HEK293 (cell line): ENCODE measurements around the gene SZT2.

Experiments used
- CTCF ChIA-PET: fragments of 350-600 bp; formaldehyde crosslinking; extraction: SDS; loops from one replicate; lab custom pipeline; 2021; ENCODE audit warnings: antibody characterized with exemption; lab: Yijun Ruan, JAX
- POLR2A ChIA-PET: fragments of 300-600 bp; formaldehyde crosslinking; extraction: SDS; loops from one replicate; lab custom pipeline; 2020; ENCODE audit warnings: antibody characterized with exemption, inconsistent platforms; lab: Yijun Ruan, JAX
- H3K27ac ChIP-seq: fragments of 200-500 bp; sonication (Bioruptor generic); 2 replicates; pipeline ENCODE4 v1.5.1; 2014; ENCODE audit warnings: low read depth, low read length, control low read depth, inconsistent platforms; ENCODE audit errors: extremely low read depth
- H3K36me3 ChIP-seq, 2 experiments: fragments of 200-500 bp in 1 of 2; sonication (Bioruptor generic) in 1 of 2; 1 replicate in 1 of 2; 2 replicates in 1 of 2; pipeline ENCODE4 v1.5.1; 2014 to 2017; ENCODE audit warnings: inconsistent platforms in 2 of 2, low read length in 2 of 2; ENCODE audit not compliant: control insufficient read depth in 2 of 2, insufficient read depth in 1 of 2
- H3K4me1 ChIP-seq: fragments of 200-500 bp; sonication (Bioruptor generic); 2 replicates; pipeline ENCODE4 v1.5.1; 2014; ENCODE audit warnings: mild to moderate bottlenecking, low read length, inconsistent platforms; ENCODE audit not compliant: control insufficient read depth, insufficient read depth
- H3K4me3 ChIP-seq: 2 replicates; pipeline ENCODE4 v1.5.1; 2011; ENCODE audit warnings: low read depth, mild to moderate bottlenecking, control low read depth, low read length, moderate library complexity
- H3K9me3 ChIP-seq: fragments of 200-500 bp; sonication (Bioruptor generic); 2 replicates; pipeline ENCODE4 v1.5.1; 2014; ENCODE audit warnings: low read depth, low read length, inconsistent platforms; ENCODE audit not compliant: control insufficient read depth, insufficient read depth
- BCL6B ChIP-seq: fragments of 450-650 bp; formaldehyde crosslinking; IDR thresholded peaks from 2 replicates; pipeline ENCODE4 v1.5.1; 2017; ENCODE audit warnings: missing biosample characterization, missing genetic modification characterization
- INSM2 ChIP-seq: fragments of 450-650 bp; formaldehyde crosslinking; IDR thresholded peaks from 2 replicates; pipeline ENCODE4 v1.5.1; 2016; ENCODE audit warnings: missing biosample characterization, missing genetic modification characterization
- KLF7 ChIP-seq: fragments of 450-650 bp; formaldehyde crosslinking; IDR thresholded peaks from 2 replicates; pipeline ENCODE4 v1.5.1; 2016; ENCODE audit warnings: missing biosample characterization, missing genetic modification characterization, borderline replicate concordance
- KLF8 ChIP-seq: fragments of 450-650 bp; formaldehyde crosslinking; IDR thresholded peaks from 2 replicates; pipeline ENCODE4 v1.5.1; 2016; ENCODE audit warnings: missing biosample characterization, missing genetic modification characterization
- MZF1 ChIP-seq: fragments of 450-650 bp; formaldehyde crosslinking; IDR thresholded peaks from 2 replicates; pipeline ENCODE4 v1.5.1; 2017; ENCODE audit warnings: missing biosample characterization, missing genetic modification characterization, borderline replicate concordance
- OSR2 ChIP-seq: fragments of 450-650 bp; formaldehyde crosslinking; IDR thresholded peaks from 2 replicates; pipeline ENCODE4 v1.5.1; 2016; ENCODE audit warnings: missing biosample characterization, missing genetic modification characterization
- REST ChIP-seq: fragments of 450-650 bp; formaldehyde crosslinking; IDR thresholded peaks from 2 replicates; pipeline ENCODE4 v1.5.1; 2016; ENCODE audit warnings: missing biosample characterization, missing genetic modification characterization
- SETDB1 ChIP-seq: IDR thresholded peaks from one replicate; pipeline ENCODE4 v1.6.1; 2017; ENCODE audit warnings: mild to moderate bottlenecking, low read length, moderate library complexity, mixed read lengths; ENCODE audit not compliant: insufficient read length
- WT1 ChIP-seq: fragments of 450-650 bp; formaldehyde crosslinking; IDR thresholded peaks from 2 replicates; pipeline ENCODE4 v1.5.1; 2016; ENCODE audit warnings: missing biosample characterization, missing genetic modification characterization
- ZBTB44 ChIP-seq: fragments of 450-650 bp; IDR thresholded peaks from 2 replicates; pipeline ENCODE4 v1.5.1; 2018; ENCODE audit warnings: missing biosample characterization, mild to moderate bottlenecking, missing genetic modification characterization
- ZBTB48 ChIP-seq: fragments of 450-650 bp; formaldehyde crosslinking; IDR thresholded peaks from 2 replicates; pipeline ENCODE4 v1.5.1; 2016; ENCODE audit warnings: missing biosample characterization, missing genetic modification characterization
- ZFP41 ChIP-seq: fragments of 450-650 bp; formaldehyde crosslinking; IDR thresholded peaks from 2 replicates; pipeline ENCODE4 v1.5.1; 2016; ENCODE audit warnings: missing biosample characterization, missing genetic modification characterization, borderline replicate concordance
- ZNF174 ChIP-seq: fragments of 450-650 bp; formaldehyde crosslinking; IDR thresholded peaks from 2 replicates; pipeline ENCODE4 v1.5.0; 2017; ENCODE audit warnings: missing biosample characterization, mild to moderate bottlenecking, missing genetic modification characterization
- ZNF18 ChIP-seq: fragments of 450-650 bp; formaldehyde crosslinking; IDR thresholded peaks from 2 replicates; pipeline ENCODE4 v1.5.1; 2016; ENCODE audit warnings: missing biosample characterization, missing genetic modification characterization
- ZNF24 ChIP-seq: fragments of 450-650 bp; formaldehyde crosslinking; IDR thresholded peaks from 2 replicates; pipeline ENCODE4 v1.5.1; 2016; ENCODE audit warnings: missing biosample characterization, missing genetic modification characterization
- ZNF335 ChIP-seq: fragments of 450-650 bp; formaldehyde crosslinking; conservative IDR thresholded peaks from 2 replicates; pipeline ENCODE4 v1.5.1; 2016; ENCODE audit warnings: missing biosample characterization, missing genetic modification characterization
- ZNF362 ChIP-seq: fragments of 450-650 bp; formaldehyde crosslinking; IDR thresholded peaks from 2 replicates; pipeline ENCODE4 v1.5.1; 2016; ENCODE audit warnings: missing biosample characterization, missing genetic modification characterization
- ZNF488 ChIP-seq: fragments of 450-650 bp; formaldehyde crosslinking; IDR thresholded peaks from 2 replicates; pipeline ENCODE4 v1.5.1; 2016; ENCODE audit warnings: missing biosample characterization, missing genetic modification characterization
- ZNF501 ChIP-seq: fragments of 450-650 bp; formaldehyde crosslinking; IDR thresholded peaks from 2 replicates; pipeline ENCODE4 v1.5.1; 2016; ENCODE audit warnings: missing biosample characterization, missing genetic modification characterization
- ZNF513 ChIP-seq: fragments of 450-650 bp; IDR thresholded peaks from 2 replicates; pipeline ENCODE4 v1.5.1; 2018; ENCODE audit warnings: missing biosample characterization, missing genetic modification characterization
- ZNF548 ChIP-seq: fragments of 450-650 bp; formaldehyde crosslinking; IDR thresholded peaks from 2 replicates; pipeline ENCODE4 v1.5.1; 2016; ENCODE audit warnings: missing biosample characterization, missing genetic modification characterization
- ZNF558 ChIP-seq: fragments of 450-650 bp; formaldehyde crosslinking; IDR thresholded peaks from 2 replicates; pipeline ENCODE4 v1.5.1; 2016; ENCODE audit warnings: missing biosample characterization, missing genetic modification characterization
- ZNF777 ChIP-seq: fragments of 450-650 bp; formaldehyde crosslinking; IDR thresholded peaks from 2 replicates; pipeline ENCODE4 v1.5.1; 2017; ENCODE audit warnings: missing biosample characterization, missing genetic modification characterization, borderline replicate concordance

SZT2 gene

GRCh38 chr1:43358121-43358745 is 31.5 kb upstream of the SZT2 start:
- Histone ChIP-seq H3K27ac (peak overlapping the region; percentile 92), H3K4me1 (peaks cover 6% of the 10 kb centered on the region), H3K4me3 (peak overlapping the region; percentile 63), H3K36me3 (peaks cover 17 to 42% of the 10 kb centered on the region in 2 experiments), H3K9me3 (no peaks in the 10 kb centered on the region)
- ChIA-PET POLR2A (interaction anchor here (0.5 to 2.5 kb wide), 28 partner anchors 7 to 1417 kb away, joined by 3 to 34 read pairs (median 5); partner anchors contain the start of genes ELOVL1, KDM4A, MED8 and RPS8), CTCF (interaction anchor here (0.6 to 3.2 kb wide), 13 partner anchors 8 to 738 kb away, joined by 3 to 11 read pairs (median 5); partner anchors contain the start of genes ELOVL1, MED8 and SZT2)
- peak; percentile 35; the same call in 1 of the 2 replicates for TF ChIP-seq ZNF777
- 0 out of 2 replicates have a peak, but pooled peaks have one; percentile 18 for TF ChIP-seq ZBTB44 (tag by site-specific recombination)
- TF ChIP-seq ZBTB48 = peak; percentile 81
- peak; percentile 30; the same call in 1 of the 2 replicates for TF ChIP-seq ZNF501 (tag by site-specific recombination)
- no peak for TF ChIP-seq ZFP41 (tag by site-specific recombination)
- TF ChIP-seq REST (tag by site-specific recombination) = no peak
- TF ChIP-seq ZNF513 = no peak
- peak; percentile 49; the same call in 1 of the 2 replicates for TF ChIP-seq MZF1 (tag by site-specific recombination)
- TF ChIP-seq ZNF362 (tag by site-specific recombination) = no peak
- TF ChIP-seq KLF7 (tag by site-specific recombination) = peak; percentile 94
- no peak for TF ChIP-seq ZNF18 (tag by site-specific recombination)
- peak; percentile 72 for TF ChIP-seq BCL6B (tag by site-specific recombination)
- no peak for TF ChIP-seq INSM2 (tag by site-specific recombination)
- TF ChIP-seq ZNF558 (tag by site-specific recombination) = 0 out of 2 replicates have a peak, but pooled peaks have one; percentile 10
- no peak for TF ChIP-seq ZNF488
- TF ChIP-seq SETDB1 = no peak
- no peak for TF ChIP-seq OSR2 (tag by site-specific recombination)
- TF ChIP-seq ZNF548 (tag by site-specific recombination) = no peak
- TF ChIP-seq ZNF335 (tag by site-specific recombination) = peak; percentile 95
- peak; percentile 72; the same call in 1 of the 2 replicates for TF ChIP-seq KLF8 (tag by site-specific recombination)
- no peak for TF ChIP-seq WT1 (tag by site-specific recombination)
- no peak for TF ChIP-seq ZNF174 (tag by site-specific recombination)
- TF ChIP-seq ZNF24 (tag by site-specific recombination) = 0 out of 2 replicates have a peak, but pooled peaks have one; percentile 18
